Measurements from ENCODE around the gene TRPM1. TPM values are rescaled to one million over a fixed set of nuclear protein-coding genes. Genes with fewer than 3 reads are reported as not detected.

Gene TRPM1
- polyA plus RNA-seq, 1 donor = not detected

- Histone ChIP-seq H3K27ac (ENCODE audit: low read length) (no peak overlapping the region), H3K27me3 (ENCODE audit: control insufficient read depth, insufficient read depth, low read length) (no peaks in the 10 kb centered on the region), H3K9me3 (ENCODE audit: control insufficient read depth, low read depth, low read length) (no peaks in the 10 kb centered on the region), H3K4me1 (ENCODE audit: control insufficient read depth, insufficient read depth, low read length) (no peaks in the 10 kb centered on the region), H3K4me3 (ENCODE audit: low read length) (no peak overlapping the region), H3K36me3 (ENCODE audit: control insufficient read depth, insufficient read depth, low read length) (peaks cover 35% of the 10 kb centered on the region)
- DNase-seq = no peak
- WGBS (ENCODE audit: insufficient coverage, low lambda C conversion rate) = no CpG with 5 or more reads among the region's 5 CpGs
These were observed 122.1 kb downstream of the TRPM1 start for GRCh38 chr15:30979457-30979856.

GRCh38 chr15:30978328-30978727 is 123.2 kb downstream of the TRPM1 start:
- Histone ChIP-seq H3K4me3 (ENCODE audit: low read length) (no peak overlapping the region), H3K9me3 (ENCODE audit: control insufficient read depth, low read depth, low read length) (no peaks in the 10 kb centered on the region), H3K27ac (ENCODE audit: low read length) (no peak overlapping the region), H3K4me1 (ENCODE audit: control insufficient read depth, insufficient read depth, low read length) (no peaks in the 10 kb centered on the region), H3K36me3 (ENCODE audit: control insufficient read depth, insufficient read depth, low read length) (peaks cover 40% of the 10 kb centered on the region), H3K27me3 (ENCODE audit: control insufficient read depth, insufficient read depth, low read length) (no peaks in the 10 kb centered on the region)
- DNase-seq = no peak

- peaks cover 30% of the 10 kb centered on the region for H3K36me3 ChIP-seq (ENCODE audit: control insufficient read depth, insufficient read depth, low read length)
These were observed 127.4 kb downstream of the TRPM1 start for GRCh38 chr15:30974112-30974511.

GRCh38 chr15:30973379-30973778 is 128.1 kb downstream of the TRPM1 start:
- DNase-seq = no peak
- 92% methylated on average over 2 of the region's 4 CpGs for WGBS (ENCODE audit: insufficient coverage, low lambda C conversion rate)
- Histone ChIP-seq H3K9me3 (ENCODE audit: control insufficient read depth, low read depth, low read length) (no peaks in the 10 kb centered on the region), H3K4me1 (ENCODE audit: control insufficient read depth, insufficient read depth, low read length) (no peaks in the 10 kb centered on the region), H3K36me3 (ENCODE audit: control insufficient read depth, insufficient read depth, low read length) (peaks cover 30% of the 10 kb centered on the region), H3K4me3 (ENCODE audit: low read length) (no peak overlapping the region), H3K27me3 (ENCODE audit: control insufficient read depth, insufficient read depth, low read length) (no peaks in the 10 kb centered on the region), H3K27ac (ENCODE audit: low read length) (no peak overlapping the region)

More at GRCh38 chr15:30974112-30974511, 127.4 kb downstream of the TRPM1 start:
- DNase-seq = no peak
- WGBS (ENCODE audit: insufficient coverage, low lambda C conversion rate) = 100% methylated on average over 4 of the region's 5 CpGs
- H3K9me3 ChIP-seq (ENCODE audit: control insufficient read depth, low read depth, low read length) = no peaks in the 10 kb centered on the region
- H3K4me1 ChIP-seq (ENCODE audit: control insufficient read depth, insufficient read depth, low read length) = no peaks in the 10 kb centered on the region
- no peaks in the 10 kb centered on the region for H3K27me3 ChIP-seq (ENCODE audit: control insufficient read depth, insufficient read depth, low read length)
- H3K4me3 ChIP-seq (ENCODE audit: low read length) = no peak overlapping the region
- no peak overlapping the region for H3K27ac ChIP-seq (ENCODE audit: low read length)

GRCh38 chr15:30969724-30970123 is 131.8 kb downstream of the TRPM1 start:
- H3K36me3 ChIP-seq (ENCODE audit: control insufficient read depth, insufficient read depth, low read length) = peaks cover 37% of the 10 kb centered on the region
- no peak overlapping the region for H3K4me3 ChIP-seq (ENCODE audit: low read length)
- H3K9me3 ChIP-seq (ENCODE audit: control insufficient read depth, low read depth, low read length) = no peaks in the 10 kb centered on the region
- 100% methylated on average over 2 of the region's 2 CpGs for WGBS (ENCODE audit: insufficient coverage, low lambda C conversion rate)
- no peak overlapping the region for H3K27ac ChIP-seq (ENCODE audit: low read length)
- DNase-seq = no peak
- H3K27me3 ChIP-seq (ENCODE audit: control insufficient read depth, insufficient read depth, low read length) = no peaks in the 10 kb centered on the region
- H3K4me1 ChIP-seq (ENCODE audit: control insufficient read depth, insufficient read depth, low read length) = no peaks in the 10 kb centered on the region

- DNase-seq = no peak
- Histone ChIP-seq H3K27ac (ENCODE audit: low read length) (no peak overlapping the region), H3K36me3 (ENCODE audit: control insufficient read depth, insufficient read depth, low read length) (peaks cover 55% of the 10 kb centered on the region), H3K9me3 (ENCODE audit: control insufficient read depth, low read depth, low read length) (no peaks in the 10 kb centered on the region), H3K4me1 (ENCODE audit: control insufficient read depth, insufficient read depth, low read length) (no peaks in the 10 kb centered on the region), H3K4me3 (ENCODE audit: low read length) (no peak overlapping the region), H3K27me3 (ENCODE audit: control insufficient read depth, insufficient read depth, low read length) (no peaks in the 10 kb centered on the region)
- WGBS (ENCODE audit: insufficient coverage, low lambda C conversion rate) = no CpG with 5 or more reads among the region's 3 CpGs
These were observed 137.8 kb downstream of the TRPM1 start for GRCh38 chr15:30963681-30964080.

GRCh38 chr15:30962659-30963058 is 138.9 kb downstream of the TRPM1 start:
- 87% methylated on average over 3 of the region's 3 CpGs for WGBS (ENCODE audit: insufficient coverage, low lambda C conversion rate)
- Histone ChIP-seq H3K9me3 (ENCODE audit: control insufficient read depth, low read depth, low read length) (no peaks in the 10 kb centered on the region), H3K4me3 (ENCODE audit: low read length) (no peak overlapping the region), H3K27me3 (ENCODE audit: control insufficient read depth, insufficient read depth, low read length) (no peaks in the 10 kb centered on the region), H3K4me1 (ENCODE audit: control insufficient read depth, insufficient read depth, low read length) (no peaks in the 10 kb centered on the region), H3K27ac (ENCODE audit: low read length) (no peak overlapping the region), H3K36me3 (ENCODE audit: control insufficient read depth, insufficient read depth, low read length) (peaks cover 61% of the 10 kb centered on the region)
- no peak for DNase-seq

- no peak for DNase-seq
- no peak overlapping the region for H3K4me3 ChIP-seq (ENCODE audit: low read length)
- no peaks in the 10 kb centered on the region for H3K27me3 ChIP-seq (ENCODE audit: control insufficient read depth, insufficient read depth, low read length)
- no peak overlapping the region for H3K27ac ChIP-seq (ENCODE audit: low read length)
- peaks cover 67% of the 10 kb centered on the region for H3K36me3 ChIP-seq (ENCODE audit: control insufficient read depth, insufficient read depth, low read length)
- H3K9me3 ChIP-seq (ENCODE audit: control insufficient read depth, low read depth, low read length) = no peaks in the 10 kb centered on the region
- H3K4me1 ChIP-seq (ENCODE audit: control insufficient read depth, insufficient read depth, low read length) = no peaks in the 10 kb centered on the region
These were observed 139.4 kb downstream of the TRPM1 start for GRCh38 chr15:30962079-30962478.

GRCh38 chr15:30958219-30958618 is 143.3 kb downstream of the TRPM1 start:
- Histone ChIP-seq H3K36me3 (ENCODE audit: control insufficient read depth, insufficient read depth, low read length) (peaks cover 73% of the 10 kb centered on the region), H3K27me3 (ENCODE audit: control insufficient read depth, insufficient read depth, low read length) (no peaks in the 10 kb centered on the region), H3K27ac (ENCODE audit: low read length) (no peak overlapping the region), H3K4me3 (ENCODE audit: low read length) (no peak overlapping the region), H3K9me3 (ENCODE audit: control insufficient read depth, low read depth, low read length) (no peaks in the 10 kb centered on the region), H3K4me1 (ENCODE audit: control insufficient read depth, insufficient read depth, low read length) (no peaks in the 10 kb centered on the region)
- WGBS (ENCODE audit: insufficient coverage, low lambda C conversion rate) = 100% methylated on average over 2 of the region's 5 CpGs
- no peak for DNase-seq

- H3K4me1 ChIP-seq (ENCODE audit: control insufficient read depth, insufficient read depth, low read length) = no peaks in the 10 kb centered on the region
- peak; percentile 11 to 26 for DNase-seq
- peak overlapping the region; percentile 26 for H3K27ac ChIP-seq (ENCODE audit: low read length)
- H3K36me3 ChIP-seq (ENCODE audit: control insufficient read depth, insufficient read depth, low read length) = peaks cover 75% of the 10 kb centered on the region
- H3K4me3 ChIP-seq (ENCODE audit: low read length) = no peak overlapping the region
- H3K9me3 ChIP-seq (ENCODE audit: control insufficient read depth, low read depth, low read length) = no peaks in the 10 kb centered on the region
- WGBS (ENCODE audit: insufficient coverage, low lambda C conversion rate) = 100% methylated on average over 2 of the region's 6 CpGs
- no peaks in the 10 kb centered on the region for H3K27me3 ChIP-seq (ENCODE audit: control insufficient read depth, insufficient read depth, low read length)
These were observed 145.1 kb downstream of the TRPM1 start for GRCh38 chr15:30956216-30957124.

GRCh38 chr15:30954674-30955073 is 146.9 kb downstream of the TRPM1 start:
- no peaks in the 10 kb centered on the region for H3K4me1 ChIP-seq (ENCODE audit: control insufficient read depth, insufficient read depth, low read length)
- WGBS (ENCODE audit: insufficient coverage, low lambda C conversion rate) = no CpG with 5 or more reads among the region's 1 CpG
- no peaks in the 10 kb centered on the region for H3K27me3 ChIP-seq (ENCODE audit: control insufficient read depth, insufficient read depth, low read length)
- DNase-seq = no peak
- peaks cover 77% of the 10 kb centered on the region for H3K36me3 ChIP-seq (ENCODE audit: control insufficient read depth, insufficient read depth, low read length)
- no peaks in the 10 kb centered on the region for H3K9me3 ChIP-seq (ENCODE audit: control insufficient read depth, low read depth, low read length)
- no peak overlapping the region for H3K4me3 ChIP-seq (ENCODE audit: low read length)
- H3K27ac ChIP-seq (ENCODE audit: low read length) = no peak overlapping the region
